HT1080 (cell line): ENCODE measurements around the gene UBE2D2. TPM values are rescaled to one million over a fixed set of nuclear protein-coding genes. Genes with fewer than 3 reads are reported as not detected.
A peak's percentile ranks its signal among the peaks of the same experiment; 100 is the strongest.
"Not testable (repeated sequence)": the region's sequence is repeated elsewhere in the genome, so short reads cannot be mapped to it uniquely, and the experiment has no call there.

Experiments used
- DNase-seq: peaks from one replicate; pipeline ENCODE4 v3.0.0-alpha.2; 2015; ENCODE audit warnings: low read depth
- total RNA-seq: library from RNA; depleted of rRNA; stranded (reverse); fragments of >200 nt; shearing (Covaris generic); gene quantifications from 2 replicates; pipeline ENCODE4 v1.2.3, GENCODE V29; 2014

Gene UBE2D2
- total RNA-seq, 1 experiment from 2014 or later, result 84.4 TPM

DNA sequence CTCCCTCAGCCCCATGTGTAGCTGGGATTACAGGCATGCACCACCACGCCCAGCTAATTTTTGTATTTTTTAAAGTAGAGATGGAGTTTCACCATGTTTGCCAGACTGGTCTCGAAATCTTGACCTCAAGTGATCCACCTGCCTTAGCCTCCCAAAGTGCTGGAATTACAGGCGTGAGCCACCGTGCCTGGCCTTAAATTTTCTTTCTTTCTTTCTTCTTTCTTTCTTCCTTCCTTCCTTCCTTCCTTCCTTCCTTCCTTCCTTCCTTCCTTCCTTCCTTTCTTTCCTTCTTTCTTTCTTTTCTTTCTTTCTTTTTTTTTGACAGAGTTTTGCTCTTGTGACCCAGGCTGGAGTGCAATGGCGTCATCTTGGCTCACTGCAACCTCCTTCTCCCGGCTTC lies 14.5 kb upstream of the UBE2D2 start:
- DNase-seq, result not testable (repeated sequence)

DNA sequence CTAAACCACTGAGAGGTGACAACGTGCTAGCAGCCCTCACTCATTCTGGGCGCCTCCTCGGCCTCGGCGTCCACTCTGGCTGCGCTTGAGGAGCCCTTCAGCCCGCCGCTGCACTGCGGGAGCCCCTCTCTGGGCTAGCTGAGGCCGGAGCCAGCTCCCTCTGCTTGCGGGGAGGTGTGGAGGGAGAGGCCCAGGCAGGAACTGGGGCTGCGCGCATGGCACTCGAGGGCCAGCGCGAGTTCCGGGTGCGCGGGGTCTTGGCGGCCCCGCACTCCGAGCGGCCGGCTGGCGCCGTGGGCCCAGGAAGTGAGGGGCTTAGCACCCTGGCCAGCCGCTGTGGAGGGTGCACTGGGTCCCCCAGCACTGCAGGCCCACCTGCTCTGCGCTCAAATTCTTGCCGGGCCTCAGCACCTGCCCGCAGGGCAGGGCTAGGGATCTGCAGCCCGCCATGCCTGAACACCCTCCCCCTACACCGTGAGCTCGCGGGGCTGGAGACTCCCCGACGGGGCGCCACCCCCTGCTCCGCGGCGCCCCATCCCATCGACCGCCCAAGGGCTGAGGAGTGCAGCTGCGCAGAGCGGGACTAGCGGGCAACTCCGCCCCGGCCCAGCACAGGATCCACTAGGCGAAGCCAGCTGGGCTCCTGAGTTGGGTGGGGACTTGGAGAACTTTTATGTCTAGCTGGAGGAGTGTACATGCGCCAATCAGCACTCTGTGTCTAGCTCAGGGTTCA lies 11.8 kb upstream of the UBE2D2 start:
- DNase-seq, result no peak

- DNase-seq, result peak; percentile 23
Measured at GRCh38 chr5:139550051-139550872, 10.9 kb upstream of the UBE2D2 start.

DNA sequence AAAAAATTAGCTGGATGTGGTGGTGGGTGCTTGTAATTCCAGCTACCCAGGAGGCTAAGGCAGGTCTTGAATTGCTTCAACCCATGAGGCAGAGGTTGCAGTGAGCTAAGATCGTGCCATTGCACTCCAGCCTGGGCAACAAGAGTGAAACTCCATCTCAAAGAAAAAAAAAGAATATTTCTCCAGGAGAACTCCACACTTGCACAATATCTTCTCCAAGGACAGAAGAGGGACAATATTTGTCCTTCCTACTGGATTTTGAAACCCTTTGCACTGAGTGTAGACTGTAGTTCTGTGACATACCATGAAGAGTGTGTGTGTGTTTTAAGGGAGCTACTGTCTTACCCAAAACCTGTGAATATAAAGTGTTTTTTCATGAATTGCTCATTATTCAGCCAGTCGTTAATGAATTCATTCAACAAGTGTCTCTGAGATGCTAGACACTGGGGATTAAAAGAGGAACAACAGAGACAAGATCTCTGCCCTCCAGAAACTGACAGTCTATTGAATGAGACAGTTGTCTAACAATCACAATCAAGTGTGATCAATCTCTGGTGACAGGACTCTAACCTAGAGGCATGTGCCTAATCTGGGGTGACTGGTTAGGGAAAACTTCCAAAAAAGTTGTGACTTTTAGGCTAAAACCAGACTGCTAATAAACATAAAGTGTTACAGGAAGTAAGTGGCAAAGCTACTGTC lies 9.8 kb upstream of the UBE2D2 start:
- no peak for DNase-seq

- DNase-seq, result no peak
Measured at GRCh38 chr5:139552893-139553575, 8.1 kb upstream of the UBE2D2 start.

DNA sequence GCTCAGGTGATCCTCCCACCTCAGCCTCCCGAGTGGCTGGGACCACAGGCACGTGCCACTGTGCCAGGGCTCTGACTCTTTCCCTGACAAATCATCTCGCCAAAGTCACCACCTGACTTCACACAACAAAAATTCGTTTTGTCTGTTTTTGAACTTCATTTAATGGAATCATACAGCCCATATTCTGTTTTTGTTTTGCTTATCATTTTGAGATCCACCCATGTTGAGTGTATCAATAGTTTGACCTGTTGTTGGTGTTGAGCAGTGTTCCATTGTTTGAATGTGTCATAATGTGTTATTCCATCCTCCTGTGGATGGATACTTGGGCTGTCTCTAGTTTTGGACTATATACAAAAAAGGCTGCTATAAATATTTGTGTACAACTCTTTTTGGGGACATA lies 6.9 kb upstream of the UBE2D2 start:
- no peak for DNase-seq

DNA sequence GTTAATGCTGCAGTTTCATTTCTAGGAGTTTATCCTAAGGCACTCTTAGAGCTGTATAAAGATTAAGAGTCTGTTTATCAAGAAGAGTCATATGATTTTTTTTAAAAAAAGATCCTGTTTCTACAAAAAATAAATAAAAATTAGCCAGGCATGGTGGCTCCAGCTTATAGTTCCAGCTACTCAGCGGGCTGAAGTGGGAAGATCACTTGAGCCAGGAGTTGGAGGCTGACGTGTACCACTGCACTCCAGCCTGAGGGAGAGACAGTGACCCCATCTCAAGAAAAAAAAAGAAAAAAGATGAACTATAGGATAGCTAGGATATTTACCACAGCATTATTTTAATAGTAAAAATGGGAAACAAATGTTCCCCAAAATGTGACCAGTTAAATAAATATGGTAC lies 3.3 kb upstream of the UBE2D2 start:
- DNase-seq, result no peak

DNA sequence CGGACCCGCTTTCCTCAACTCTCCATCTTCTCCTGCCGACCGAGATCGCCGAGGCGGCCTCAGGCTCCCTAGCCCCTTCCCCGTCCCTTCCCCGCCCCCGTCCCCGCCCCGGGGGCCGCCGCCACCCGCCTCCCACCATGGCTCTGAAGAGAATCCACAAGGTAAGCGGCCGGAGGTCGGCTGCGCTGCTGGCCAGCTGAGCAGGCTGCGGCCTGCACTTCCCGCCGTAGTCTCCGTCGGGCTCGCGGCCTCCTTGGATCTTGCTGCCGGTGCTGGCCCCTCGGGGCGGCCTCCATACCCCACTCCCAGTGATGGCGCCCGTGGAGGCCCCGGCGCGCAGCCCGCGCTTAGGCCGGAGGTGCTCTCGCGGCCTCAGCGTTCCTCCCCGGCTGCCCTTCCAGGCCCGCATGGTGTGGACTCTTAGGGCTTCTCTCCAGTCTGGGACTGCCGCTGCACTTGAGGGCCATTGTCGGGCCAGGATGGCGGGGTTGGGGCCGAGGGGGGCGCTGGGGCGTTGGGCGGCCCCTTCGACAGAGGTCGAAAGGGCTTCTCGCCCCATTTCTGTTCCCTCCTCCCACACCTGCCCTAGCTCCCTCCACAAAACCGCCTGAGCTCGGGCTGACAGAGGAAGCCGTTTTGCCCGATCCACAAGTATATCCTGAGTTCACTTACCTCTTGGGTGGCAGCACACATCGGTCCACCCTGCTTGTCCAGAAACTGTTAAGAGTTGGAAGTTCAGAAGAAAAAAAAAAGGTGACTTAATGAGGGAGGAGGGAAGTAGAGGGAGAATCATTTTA lies 714 bp downstream of the UBE2D2 start:
- peak; percentile 20 for DNase-seq

DNA sequence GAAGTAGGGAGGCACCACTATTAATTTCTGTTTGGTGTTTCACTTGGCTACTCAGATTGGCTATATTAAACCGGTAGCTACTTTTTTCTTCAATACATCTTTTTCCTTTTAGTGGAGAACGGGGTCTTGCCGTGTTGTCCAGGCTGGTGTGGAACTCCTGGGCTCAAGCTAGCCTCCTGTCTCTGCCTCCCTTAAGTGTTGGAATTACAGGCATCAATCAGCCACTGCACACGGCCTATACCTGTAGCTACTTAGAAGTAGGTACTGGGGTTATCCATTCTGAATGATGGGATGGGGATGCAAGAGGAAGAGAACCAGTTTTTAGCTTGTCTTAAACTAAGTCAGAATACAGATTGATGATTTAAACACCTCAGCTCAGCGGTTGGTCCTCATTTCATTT lies 1.7 kb downstream of the UBE2D2 start:
- DNase-seq, result no peak

DNA sequence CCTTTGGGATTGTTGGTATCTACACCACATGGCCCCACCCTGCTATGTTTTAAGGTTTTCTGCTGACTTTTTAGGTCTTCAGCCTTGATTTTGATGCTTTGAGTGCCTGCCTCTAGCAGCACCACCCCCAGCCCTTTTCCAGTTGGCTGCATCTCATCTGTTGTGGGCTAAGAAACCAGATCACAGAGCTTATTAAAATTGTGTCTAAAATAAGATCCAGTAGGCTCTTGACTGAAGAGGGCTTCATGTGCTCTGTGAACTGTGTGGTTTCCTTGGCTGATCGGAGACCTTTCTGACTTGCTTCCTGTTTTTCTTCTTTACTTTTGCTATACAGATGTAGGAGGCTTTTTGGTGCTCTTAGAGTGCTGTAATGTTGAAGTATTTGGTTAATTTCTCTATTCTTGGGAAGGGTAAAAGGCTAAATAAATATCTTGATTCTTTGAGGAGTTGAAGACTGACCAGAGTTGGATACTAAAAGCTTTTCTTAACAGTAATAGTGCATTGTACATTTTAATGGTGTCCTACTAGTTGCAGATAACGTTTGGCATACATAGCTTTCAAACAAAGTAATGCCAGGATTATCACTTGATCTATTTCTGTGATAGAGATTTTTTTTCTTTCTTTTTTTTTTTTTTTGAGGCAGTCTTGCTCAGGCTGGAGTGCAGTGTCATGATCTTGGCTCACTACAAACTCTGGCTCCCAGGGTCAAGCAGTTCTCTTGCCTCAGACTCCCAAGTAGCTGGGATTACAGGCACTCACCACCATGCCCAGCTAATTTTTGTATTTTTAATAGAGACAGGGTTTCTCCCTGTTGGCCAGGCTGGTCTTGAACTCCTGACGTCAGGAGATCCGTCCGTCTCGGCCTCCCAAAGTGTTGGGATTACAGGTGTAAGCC lies 4.5 kb downstream of the UBE2D2 start:
- DNase-seq, result no peak

- no peak for DNase-seq
Measured at GRCh38 chr5:139566611-139567010, 5.5 kb downstream of the UBE2D2 start.

- no peak for DNase-seq
Measured at GRCh38 chr5:139569270-139569955, 8.3 kb downstream of the UBE2D2 start.

- DNase-seq, result no peak
Measured at GRCh38 chr5:139571543-139571942, 10.4 kb downstream of the UBE2D2 start.

- no peak for DNase-seq
Measured at GRCh38 chr5:139571966-139572365, 10.8 kb downstream of the UBE2D2 start.

GRCh38 chr5:139574641-139575312 lies 13.6 kb downstream of the UBE2D2 start:
- DNase-seq, result peak; percentile 40

DNA sequence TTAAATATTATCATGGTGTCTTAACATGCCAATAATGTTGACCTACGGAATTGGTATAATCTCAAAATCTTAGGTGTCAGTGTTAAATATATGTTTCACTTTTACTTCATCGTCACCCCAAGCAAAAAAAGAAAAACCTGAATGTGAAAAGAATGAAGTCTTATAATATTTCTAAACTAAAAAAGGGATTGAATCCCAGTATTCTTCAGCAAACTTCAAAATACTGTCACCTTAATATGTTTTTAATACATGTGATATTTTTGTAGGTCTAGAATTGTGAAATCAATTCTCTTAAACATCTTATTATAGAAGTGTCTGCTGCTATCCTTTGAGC lies 14.1 kb downstream of the UBE2D2 start:
- DNase-seq, result no peak

- no peak for DNase-seq
Measured at GRCh38 chr5:139575751-139576150, 14.6 kb downstream of the UBE2D2 start.

GRCh38 chr5:139577689-139578290 lies 16.7 kb downstream of the UBE2D2 start:
- DNase-seq, result no peak
